IPS-NIHi7 (cell line): ENCODE data around the gene CEACAM18.
"Not testable (repeated sequence)": the region's sequence is repeated elsewhere in the genome, so short reads cannot be mapped to it uniquely, and the experiment has no call there.

Experiments
- DNase-seq: peaks from one replicate; pipeline ENCODE4 v3.0.0; 2012; ENCODE audit warnings: mixed read lengths; ENCODE audit errors: extremely low spot score

CEACAM18 gene

DNA sequence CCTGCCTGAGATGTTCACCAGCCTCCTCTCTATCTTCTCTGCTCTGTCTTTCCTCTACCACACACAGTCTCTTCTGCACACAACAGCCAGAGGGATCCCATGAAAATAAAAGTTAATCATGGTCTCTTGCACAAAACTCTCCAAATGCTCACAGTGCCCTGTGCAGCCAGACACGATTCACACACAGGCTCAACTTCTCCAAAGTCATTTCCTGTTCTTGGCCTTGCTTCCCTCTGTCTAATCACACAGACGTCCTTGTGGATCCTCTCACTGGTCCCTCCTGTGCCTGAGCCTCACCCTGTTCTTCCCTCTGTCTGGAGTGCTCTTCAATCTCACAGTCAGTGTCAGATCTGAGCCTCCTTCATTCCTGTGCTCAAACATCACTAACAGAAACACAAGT is 15.4 kb downstream of the CEACAM18 start:
- DNase-seq, result no peak

DNA sequence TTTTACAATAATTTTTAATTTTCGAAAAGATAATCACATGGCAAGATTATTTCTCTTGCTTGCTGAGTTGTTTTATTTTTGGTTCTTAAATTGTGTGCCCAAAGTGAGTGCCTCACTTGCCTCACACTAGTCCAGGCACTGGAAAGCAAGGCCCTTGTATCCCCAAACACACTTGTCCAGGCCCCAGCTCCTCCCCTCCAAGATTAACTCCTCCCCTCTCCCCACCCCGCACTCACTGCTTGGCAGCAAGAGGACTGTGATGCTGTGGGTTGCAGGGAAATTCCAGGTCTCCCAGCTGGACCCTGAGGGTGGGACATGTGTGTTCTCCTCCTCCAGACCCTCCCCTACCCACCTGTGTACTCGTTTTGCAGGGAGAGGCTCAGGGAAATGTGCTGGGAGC is 19.3 kb downstream of the CEACAM18 start:
- DNase-seq, result no peak

DNA sequence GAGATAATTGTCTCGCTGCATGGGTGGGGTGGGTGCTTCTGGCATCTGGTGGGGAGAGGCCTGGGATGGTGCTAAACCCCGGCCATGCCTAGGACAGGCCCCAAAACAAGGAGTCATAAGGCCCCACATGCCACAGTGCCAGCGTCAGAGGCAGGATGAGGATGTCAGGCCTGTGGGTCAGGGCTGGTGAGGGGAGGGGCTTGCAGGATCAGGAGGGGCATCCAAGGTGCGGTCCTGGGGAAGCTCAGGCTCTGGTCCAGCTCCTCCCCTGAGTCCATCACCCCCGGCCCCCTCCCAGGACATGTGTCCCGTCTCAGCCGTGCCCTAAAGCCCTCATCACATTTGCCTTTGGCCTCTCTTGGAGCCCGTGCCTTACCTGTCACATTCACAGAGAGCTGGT is 22.6 kb downstream of the CEACAM18 start:
- not testable (repeated sequence) for DNase-seq

DNA sequence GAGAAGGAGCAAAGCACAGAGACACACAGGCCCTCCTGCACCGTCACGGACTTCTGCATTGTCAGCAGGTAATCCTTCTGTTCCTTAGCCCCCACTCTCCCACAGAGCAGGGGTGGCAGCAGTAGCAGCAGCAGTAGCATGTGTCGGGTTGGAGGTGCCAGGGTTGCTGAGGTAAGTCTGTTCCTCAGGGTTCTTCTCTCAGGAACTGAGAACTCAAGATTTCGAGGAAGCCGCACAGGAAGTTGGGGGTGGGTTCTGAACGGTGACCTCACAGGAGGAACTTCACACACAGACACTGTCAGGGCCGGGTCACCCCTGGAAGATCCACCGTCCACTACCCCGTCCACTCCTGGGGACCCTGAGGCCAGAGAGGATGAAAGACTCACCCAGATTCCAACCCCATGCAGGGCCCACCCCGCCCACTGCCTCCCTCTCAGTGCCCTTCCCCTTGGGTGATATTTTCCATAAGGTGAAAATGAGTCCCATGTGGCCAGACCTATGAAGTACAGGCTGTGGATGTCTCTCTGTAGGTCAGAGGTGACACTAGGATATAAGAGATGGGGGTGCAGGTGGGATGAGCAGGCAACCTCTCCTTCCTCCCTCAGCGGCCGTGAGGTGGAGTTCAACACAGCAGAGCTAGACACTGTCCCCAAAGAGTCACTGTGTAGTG is 23.4 kb downstream of the CEACAM18 start, which contains the start of gene SIGLEC12:
TSS of gene SIGLEC12 (minus strand) at position 207 of the 670 bp plus-strand sequence. CDS start at position 140, 67 bp downstream.
- no peak for DNase-seq

DNA sequence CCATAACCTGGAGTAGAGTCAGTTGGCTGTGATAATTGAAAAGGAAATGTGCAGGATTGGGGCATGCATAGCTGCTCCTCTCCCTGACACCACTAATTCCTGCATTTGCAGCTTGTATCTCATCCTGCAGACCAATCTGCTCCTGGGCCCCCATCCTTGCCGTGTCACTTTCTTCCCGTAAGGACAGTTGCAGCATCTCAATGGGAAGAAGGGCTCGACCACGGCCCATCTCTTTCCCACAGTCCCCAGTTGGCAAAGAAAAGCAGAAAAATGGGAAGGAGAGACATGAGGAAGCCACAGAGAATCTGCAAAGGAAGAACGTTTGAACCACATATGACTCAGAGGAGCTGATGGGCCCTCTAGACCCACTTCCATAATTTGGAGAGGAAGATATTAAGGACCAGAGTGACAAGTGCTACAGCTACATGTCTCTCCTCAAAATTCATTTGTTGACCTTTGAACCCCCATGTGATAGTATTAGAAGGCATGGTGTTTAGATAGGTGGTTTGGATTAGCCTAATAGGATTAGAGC is 25.0 kb downstream of the CEACAM18 start:
- no peak for DNase-seq

DNA sequence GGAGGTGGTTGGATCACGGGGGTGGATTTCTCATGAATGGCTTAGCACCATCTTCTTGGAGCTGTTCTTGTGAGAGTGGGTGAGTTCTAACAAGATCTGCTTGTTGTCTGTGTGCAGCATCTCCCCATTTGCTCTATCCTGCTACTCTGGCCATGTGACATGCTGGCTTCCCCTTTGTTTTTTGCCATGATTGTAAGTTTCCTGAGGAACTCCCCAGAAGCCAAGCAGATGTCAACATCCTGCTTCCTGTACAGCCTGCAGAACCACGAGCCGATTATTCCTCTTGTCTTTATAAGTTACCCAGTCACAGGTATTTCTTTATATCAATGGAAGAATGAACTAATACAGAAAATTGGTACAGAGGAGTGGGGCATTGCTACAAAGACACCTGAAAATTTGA is 25.6 kb downstream of the CEACAM18 start:
- DNase-seq, result no peak

DNA sequence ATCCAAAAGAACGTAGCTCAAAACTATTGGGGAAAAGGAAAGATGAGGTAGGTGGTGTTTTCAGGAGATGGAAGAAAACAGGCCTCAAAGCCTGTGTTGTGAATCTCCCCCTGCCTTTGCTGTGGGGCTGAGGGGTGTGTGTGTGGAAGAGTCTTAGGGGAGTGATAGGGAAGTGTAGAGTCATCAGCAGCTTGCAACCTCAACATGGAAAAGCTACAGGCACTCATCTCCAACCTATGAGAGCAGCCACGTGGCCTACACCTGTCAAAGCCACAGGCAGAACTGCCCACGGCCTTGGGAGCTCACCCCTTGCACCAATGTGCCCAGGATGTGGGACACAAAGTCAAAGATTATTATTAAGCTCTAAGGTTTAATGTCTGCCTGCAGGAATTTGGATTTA is 27.6 kb downstream of the CEACAM18 start:
- DNase-seq, result no peak

DNA sequence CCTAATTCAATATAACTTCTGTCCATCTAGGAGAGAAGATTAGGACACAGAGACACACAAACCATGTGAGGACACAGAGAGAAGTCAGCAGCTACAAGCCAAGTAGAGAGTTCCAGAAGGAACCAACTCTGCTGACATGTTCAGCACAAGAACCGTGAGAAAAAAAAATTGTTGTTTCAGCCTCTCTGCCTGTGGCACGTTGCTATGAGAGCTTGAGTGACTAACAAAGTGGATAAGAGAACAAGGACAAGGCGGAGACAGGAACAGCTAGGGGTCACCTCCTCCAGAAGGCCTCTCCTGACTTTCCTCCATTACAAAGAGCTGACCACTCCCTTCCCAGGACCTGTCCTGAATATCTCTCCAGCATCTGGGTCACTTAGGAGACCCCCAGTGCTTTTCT is 28.9 kb downstream of the CEACAM18 start:
- no peak for DNase-seq

DNA sequence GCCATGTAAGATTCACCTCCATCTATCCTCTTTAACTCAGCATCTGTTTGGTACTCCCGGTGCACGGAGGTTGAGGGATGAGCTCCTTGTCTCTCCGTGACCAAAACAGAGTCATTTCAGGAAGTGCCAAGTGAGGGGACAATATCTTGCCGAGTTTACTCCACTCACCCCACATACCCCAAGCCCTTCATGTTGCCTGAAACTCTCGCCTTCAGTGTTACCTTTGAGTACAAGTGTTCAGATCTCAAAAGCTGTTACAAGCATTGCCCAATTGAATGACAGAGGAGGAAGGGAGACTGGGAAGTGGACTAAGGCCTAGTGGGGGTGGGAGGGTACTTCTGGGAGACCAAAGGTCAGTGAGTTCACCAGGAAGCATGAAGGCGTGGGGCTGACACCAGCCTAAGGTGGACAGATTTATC is 29.3 kb downstream of the CEACAM18 start:
- no peak for DNase-seq

DNA sequence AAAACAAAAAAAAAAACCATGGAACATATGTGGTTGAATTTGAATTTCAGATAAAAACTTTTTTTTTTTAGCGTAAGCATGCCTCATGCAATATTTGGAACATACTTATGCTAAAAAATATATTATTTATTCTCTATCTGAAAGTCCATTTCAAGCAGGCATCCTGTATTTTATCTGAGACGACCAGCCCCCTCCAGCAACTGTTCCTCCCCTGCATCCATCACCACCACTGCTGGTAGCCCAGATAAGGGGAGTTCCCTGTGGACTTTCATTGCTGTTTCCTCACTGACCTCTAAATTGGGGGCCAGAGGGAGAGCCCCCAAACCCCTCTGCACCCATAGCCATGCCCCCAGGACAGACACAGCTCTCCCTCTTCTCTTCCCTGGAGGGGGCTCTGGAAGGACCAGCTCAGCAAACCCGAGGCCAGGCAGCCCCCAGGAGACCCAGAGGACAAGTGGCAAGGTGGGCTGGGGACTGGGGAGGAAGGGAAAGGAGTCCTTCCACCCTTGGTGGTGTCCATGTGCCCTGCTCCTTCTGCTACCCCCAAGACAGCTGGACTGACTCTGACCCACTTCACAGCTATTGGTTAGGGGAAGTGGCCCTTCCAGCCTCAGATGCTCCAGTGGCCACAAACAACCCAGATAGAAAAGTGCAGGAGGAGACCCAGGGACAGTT is 29.9 kb downstream of the CEACAM18 start:
- no peak for DNase-seq

DNA sequence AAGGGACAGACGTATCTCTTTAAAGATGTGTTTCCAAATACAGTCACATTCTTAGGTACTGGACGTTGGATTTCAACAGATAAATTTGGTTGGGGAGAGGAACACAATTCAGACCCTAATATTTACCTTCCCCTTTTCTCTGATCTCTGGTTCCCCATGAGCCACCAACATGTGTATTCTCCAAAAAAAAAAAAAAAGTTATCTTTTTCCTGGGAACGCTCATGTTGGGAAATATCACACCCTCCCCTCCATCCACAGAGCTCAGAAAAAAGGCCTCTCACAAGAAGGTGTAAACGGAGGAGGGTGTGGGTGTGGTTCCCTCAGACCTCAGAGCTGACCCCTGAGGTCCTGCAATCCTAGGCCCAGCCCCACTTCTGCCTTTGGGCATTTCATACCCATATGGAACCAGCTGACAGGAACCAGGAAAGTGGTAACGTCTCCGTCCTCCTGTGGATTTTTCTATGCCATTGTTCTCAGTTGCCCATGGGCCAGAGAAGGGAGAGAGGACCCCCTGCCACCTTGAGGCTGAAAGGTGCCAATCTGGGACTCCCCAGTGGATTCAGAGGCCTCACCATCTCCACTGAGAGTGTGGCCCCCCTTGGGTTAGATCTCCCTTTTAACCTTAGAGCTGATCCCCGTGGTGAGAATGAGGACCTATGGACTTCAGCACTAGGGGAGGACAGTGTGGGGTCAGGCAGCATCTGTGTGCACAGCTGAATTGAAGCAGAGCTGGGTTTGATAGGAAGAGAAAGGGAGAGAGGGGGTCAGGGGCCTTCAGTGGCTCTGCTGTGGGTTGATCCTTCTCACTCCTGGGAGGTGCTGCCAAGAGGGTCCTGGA is 31.7 kb downstream of the CEACAM18 start:
- no peak for DNase-seq

DNA sequence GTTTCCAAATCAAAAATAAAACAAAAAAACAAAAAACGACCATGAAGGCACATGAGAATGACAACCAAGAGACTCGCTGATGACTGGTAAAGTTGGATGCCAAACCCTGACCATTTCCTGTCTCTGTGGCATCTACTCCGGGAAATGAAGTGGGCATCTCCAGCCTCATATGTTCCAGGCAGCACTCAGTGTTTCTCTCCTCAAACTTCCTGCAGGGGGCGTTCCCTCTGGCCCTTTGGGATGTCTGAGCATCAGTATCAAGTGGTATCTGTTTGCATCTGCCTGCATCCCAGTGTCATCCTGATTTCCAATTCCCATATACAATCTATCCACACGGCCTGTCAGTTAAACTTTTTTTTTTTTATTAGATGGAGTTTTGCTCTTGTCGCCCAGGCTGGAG is 33.0 kb downstream of the CEACAM18 start:
- peak; percentile 79 for DNase-seq

DNA sequence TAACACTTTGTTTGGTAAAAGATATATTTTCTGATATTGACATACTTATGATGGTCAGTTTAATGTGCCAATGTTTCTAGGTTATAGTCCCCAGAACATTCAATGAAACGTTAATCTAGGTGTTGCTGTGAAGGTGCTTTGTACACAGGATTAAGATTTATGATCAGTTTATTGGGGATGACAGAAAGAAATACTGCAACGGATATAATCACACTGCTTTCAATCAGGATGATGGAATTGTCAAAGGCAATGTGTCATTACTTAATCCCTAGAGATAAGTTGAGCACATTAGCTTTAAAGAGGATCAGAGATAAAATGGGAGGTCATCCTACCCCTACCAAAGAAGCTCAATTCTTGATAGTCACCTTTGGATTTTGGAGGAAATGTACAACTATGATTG is 35.6 kb downstream of the CEACAM18 start:
- DNase-seq, result no peak

DNA sequence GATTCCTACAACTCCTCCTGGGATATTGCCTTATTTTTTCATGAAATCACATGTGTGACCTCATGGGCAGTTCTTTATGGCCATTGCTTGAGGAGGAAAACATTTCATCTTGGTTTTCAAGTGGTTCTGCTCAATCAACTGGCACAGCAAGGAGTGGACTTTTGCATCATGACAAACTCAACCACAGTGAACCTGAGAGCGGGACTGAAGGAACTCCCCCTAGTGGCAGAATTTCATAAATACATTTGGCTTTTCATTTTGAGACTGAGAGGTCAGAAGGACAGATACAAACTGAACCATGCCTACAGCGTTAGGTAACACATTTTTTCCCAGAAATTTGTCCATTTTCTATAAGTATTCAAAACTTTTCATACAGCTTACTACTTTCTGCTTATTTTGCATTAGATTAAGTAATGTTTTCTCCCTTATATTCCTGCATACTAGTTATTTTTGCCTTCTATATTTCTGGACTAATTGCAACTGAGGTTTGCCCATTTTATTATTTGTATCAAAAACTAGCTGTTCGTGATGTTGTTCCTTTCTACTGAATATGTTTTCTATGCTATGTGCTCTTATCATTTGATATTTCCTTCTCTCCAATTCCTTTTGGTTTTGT is 36.6 kb downstream of the CEACAM18 start:
- DNase-seq, result peak; percentile 66

DNA sequence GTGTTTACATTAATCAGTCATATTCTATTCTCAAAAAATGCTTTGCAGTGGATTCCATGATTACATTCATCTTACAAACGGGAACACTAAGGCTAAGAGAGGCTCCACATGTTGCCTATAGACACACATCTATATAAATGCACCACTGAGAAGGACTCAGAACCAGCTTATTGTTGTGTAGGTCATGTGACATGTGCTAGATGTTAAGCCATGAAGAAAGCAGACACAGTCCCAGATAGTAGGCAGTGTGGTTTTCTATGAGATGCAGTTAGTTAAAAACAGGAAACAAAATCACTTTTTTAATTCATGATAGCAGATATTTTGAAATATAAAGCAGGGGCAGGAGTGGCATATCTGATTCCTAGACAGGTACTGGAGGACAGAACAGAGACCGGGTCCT is 42.4 kb downstream of the CEACAM18 start:
- no peak for DNase-seq

DNA sequence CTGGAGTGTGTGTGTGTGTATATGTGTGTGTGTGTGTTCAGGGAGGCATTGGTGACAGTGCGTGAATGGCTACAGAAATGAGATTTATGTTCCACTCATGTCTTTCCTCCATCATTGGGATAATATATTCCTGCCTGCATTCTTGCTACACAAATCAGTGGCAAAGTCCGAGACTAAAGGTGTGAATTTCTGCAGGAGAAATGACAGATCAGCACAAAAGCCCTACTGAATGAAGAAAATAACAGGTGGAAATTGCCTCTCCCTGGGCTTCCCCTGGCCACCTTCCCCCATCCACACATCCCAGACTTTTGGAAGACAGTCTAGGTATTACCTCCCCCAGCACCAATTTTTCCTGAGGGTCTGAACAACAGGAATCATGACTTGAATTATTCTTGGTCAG is 43.0 kb downstream of the CEACAM18 start:
- no peak for DNase-seq

DNA sequence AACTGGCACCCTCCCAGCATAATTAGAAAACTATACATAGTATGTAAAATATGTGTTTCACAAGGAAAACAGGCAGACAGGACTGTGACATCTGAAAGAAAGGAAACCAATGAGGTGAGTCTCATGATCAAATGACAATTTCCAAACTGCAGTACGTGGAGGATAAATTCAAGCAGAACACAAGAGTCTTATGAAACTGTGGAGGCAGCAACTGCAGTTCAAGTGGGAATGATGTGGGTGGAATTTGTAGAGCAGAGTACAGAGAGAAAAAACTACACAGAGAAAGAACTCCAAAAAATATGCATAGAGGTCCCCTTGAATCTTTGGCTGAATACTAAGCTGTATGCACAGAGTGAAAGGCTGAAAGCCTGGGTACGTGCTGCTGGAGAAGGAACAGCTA is 43.4 kb downstream of the CEACAM18 start:
- DNase-seq, result no peak

DNA sequence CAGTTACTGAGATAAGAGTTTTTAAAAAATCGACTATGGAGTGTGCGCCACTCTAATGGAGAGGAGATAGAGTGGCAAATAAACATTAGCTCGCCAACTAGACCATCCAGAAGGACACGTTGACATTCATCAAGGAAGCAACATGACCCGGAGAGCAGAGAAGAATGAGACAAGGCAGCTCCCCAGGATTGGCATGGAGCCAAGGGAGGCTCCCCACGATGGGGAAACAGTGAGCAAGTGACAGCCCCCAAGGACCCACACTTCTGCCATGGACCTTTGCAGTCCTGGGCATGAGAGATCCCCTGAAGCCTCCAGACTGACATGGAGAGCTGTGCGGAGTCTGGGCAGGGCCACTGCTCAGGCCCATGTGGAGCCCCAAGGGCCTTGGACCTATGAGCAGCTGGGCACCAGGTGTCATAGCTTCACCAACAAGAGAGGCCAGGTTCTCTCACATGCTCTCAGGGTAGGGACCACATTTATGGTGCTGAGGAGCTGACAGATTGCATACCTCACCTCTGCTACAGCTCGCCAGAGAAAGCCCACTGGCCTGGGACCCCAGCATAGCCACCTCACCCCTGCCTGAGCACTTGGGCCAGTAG is 46.4 kb downstream of the CEACAM18 start:
- DNase-seq, result no peak

DNA sequence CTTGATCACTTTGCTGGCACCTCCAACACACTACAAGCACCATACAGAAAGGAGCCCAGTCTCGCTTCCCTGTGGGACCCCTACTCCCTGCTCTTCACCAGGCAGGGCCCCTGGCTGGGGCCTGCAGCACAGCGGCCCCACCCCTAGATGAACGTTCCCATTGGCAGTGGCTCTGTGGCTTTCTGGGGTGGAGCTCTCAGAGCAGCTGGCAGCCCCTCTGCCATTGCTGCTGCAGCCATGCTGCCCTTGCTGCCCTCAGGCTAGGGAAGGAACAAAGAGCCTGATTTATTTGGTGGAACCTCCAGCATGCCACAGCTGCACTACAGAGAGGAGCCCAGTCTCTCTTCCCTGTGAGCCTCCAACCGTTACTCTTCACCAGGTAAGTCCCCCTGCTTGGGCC is 47.3 kb downstream of the CEACAM18 start:
- no peak for DNase-seq

DNA sequence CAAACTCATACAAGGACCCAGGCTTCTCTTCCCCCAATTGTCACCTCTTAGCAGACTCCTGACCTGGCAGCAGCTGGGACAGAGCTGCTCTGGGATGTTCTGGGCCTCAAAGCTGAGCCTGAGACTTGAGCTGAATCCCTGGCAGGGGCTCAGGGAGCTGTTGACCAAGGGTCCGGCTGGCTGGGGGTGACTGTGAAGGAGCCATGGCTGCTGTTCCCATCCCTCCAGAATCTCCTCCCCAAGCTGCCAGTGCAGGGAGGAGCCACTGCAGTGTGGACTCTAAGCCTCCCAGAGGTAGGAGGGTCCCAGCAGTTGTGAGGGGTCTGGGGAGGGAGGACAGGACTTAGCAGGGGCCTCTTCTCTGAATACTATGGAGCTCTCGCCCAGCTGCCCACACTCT is 51.0 kb downstream of the CEACAM18 start:
- DNase-seq, result no peak

DNA sequence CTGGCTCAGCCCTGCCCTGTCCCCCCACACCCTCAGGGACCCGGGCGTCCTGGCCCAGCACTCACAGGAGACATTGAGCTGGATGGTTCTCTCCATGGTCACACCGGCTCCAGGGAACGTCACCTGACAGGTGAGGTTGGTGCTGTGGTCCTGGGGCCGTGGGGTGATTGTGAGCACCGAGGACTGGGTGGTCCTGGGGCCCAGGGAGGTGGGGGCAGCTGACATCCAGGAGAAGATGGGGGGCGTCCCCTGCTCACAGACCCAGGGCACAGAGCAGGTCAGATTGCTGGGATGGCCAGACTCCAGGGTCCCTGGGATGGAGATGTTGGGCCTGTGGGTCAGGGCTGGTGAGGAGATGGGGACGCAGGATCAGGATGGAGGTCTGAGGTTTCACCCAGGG is 52.3 kb downstream of the CEACAM18 start:
- no peak for DNase-seq
